GM12891 (cell line): Measurements from ENCODE around the gene TXLNG.
"Not testable (repeated sequence)": the region's sequence is repeated elsewhere in the genome, so short reads cannot be mapped to it uniquely, and the experiment has no call there.

Source experiments
- DNase-seq: peaks from one replicate; pipeline ENCODE4 v3.0.0; 2011; ENCODE audit warnings: low spot score; ENCODE audit not compliant: insufficient read length
- FAIRE-seq: peaks from 2 replicates; lab custom pipeline; 2011; peaks lifted over from hg19 to GRCh38; lab: Jason Lieb, UNC
- PAX5 ChIP-seq: IDR thresholded peaks from 2 replicates; pipeline ENCODE4 v1.6.1; 2011; ENCODE audit warnings: low read length, moderate library complexity, mild to moderate bottlenecking; ENCODE audit not compliant: insufficient read depth, severe bottlenecking
- POLR2A ChIP-seq: IDR thresholded peaks from 2 replicates; pipeline ENCODE4 v1.6.1; 2011; ENCODE audit warnings: low read depth, low read length, control low read depth
- POLR2AphosphoS5 ChIP-seq: IDR thresholded peaks from 2 replicates; pipeline ENCODE4 v1.6.1; 2011; ENCODE audit warnings: low read depth, low read length, control low read depth
- POU2F2 ChIP-seq: IDR thresholded peaks from 2 replicates; pipeline ENCODE4 v1.6.1; 2011; ENCODE audit warnings: low read depth, mild to moderate bottlenecking, control low read depth, low read length, moderate library complexity
- SPI1 ChIP-seq: IDR thresholded peaks from 2 replicates; pipeline ENCODE4 v1.6.1; 2011; ENCODE audit warnings: low read depth, low read length, control low read depth
- TAF1 ChIP-seq: IDR thresholded peaks from 2 replicates; pipeline ENCODE4 v1.6.1; 2011; ENCODE audit warnings: low read depth, low read length, control low read depth

The TXLNG gene

DNA sequence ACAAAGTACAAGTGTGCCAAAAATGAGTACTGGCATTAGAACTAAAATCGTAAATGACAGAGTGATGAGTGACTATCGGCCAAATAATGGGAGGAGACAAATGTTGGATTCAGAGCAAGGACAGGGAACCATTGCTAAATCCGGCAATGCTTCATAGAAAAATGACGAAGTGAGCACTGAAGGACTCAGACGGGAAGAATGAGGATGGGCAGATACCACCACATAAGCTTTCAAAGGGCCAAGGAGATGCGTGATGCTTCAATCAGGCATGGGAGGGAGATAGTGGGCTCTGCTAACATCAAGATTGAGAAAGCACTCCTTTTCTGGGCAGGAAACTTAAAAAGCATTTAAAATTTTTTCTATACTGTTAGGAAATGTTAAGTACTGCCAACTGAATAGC lies 62.3 kb downstream of the TXLNG start:
- no peak for TF ChIP-seq POLR2A
- TF ChIP-seq SPI1, result no peak
- TF ChIP-seq POLR2AphosphoS5, result no peak
- no peak for TF ChIP-seq TAF1
- TF ChIP-seq PAX5, result no peak
- no peak for TF ChIP-seq POU2F2
- DNase-seq (no peak), FAIRE-seq (no peak)

- FAIRE-seq (no peak), DNase-seq (no peak)
- TF ChIP-seq PAX5 (no peak), POU2F2 (no peak), SPI1 (no peak), POLR2A (no peak), POLR2AphosphoS5 (no peak), TAF1 (no peak)
These were observed 65.2 kb downstream of the TXLNG start for GRCh38 chrX:16851421-16851820.

DNA sequence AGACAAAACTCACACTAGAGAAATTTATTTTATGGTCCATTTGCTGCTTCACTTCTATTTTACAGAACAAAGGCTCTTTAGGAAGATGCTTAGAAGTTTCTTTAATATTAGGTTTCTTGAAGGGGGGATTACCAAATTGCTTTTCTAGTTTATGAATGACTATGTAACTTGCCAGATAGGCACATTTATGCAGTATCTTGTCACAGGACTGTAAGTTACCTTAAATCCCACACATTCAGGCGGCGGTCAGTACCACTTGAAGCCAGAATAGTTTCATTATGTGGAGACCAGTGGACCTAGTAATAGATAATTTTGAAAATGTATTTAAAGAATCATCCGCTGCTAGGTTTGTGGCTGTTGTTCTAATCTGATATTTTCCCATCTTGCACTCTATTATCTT lies 65.6 kb downstream of the TXLNG start:
- FAIRE-seq (no peak), DNase-seq (no peak)
- TF ChIP-seq POLR2A (no peak), POU2F2 (no peak), PAX5 (no peak), SPI1 (no peak), TAF1 (no peak), POLR2AphosphoS5 (no peak)

- TF ChIP-seq TAF1, result no peak
- no peak for TF ChIP-seq POU2F2
- no peak for TF ChIP-seq SPI1
- TF ChIP-seq POLR2A, result no peak
- no peak for TF ChIP-seq POLR2AphosphoS5
- no peak for TF ChIP-seq PAX5
- FAIRE-seq (no peak), DNase-seq (no peak)
These were observed 66.4 kb downstream of the TXLNG start for GRCh38 chrX:16852617-16853179.

- DNase-seq (no peak), FAIRE-seq (no peak)
- TF ChIP-seq TAF1 (no peak), POLR2AphosphoS5 (no peak), PAX5 (no peak), SPI1 (no peak), POLR2A (no peak), POU2F2 (no peak)
These were observed 67.3 kb downstream of the TXLNG start for GRCh38 chrX:16853537-16853936.

GRCh38 chrX:16855363-16856075 lies 69.3 kb downstream of the TXLNG start:
- DNase-seq (no peak), FAIRE-seq (peak; percentile 61)
- TF ChIP-seq PAX5 (no peak), TAF1 (no peak), POLR2AphosphoS5 (no peak), POU2F2 (no peak), SPI1 (no peak), POLR2A (no peak)

DNA sequence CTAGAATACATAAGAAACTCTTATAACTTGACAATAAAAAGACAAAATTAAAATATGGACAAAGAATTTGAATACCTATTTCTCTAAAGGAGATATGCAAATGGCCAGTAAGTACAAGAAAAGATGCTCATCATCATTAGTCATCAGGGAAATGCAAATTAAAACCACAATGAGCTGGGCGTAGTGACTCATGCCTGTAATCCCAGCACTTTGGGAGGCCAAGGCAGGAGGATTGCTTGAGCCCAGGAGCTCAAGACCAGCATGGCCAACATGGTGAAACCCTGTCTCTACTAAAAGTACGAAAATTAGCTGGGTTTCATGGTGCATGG lies 69.8 kb downstream of the TXLNG start:
- FAIRE-seq, result peak; percentile 64
- DNase-seq, result not testable (repeated sequence)
- TF ChIP-seq POU2F2, result peak; percentile 60; the same call in 1 of the 2 replicates

DNA sequence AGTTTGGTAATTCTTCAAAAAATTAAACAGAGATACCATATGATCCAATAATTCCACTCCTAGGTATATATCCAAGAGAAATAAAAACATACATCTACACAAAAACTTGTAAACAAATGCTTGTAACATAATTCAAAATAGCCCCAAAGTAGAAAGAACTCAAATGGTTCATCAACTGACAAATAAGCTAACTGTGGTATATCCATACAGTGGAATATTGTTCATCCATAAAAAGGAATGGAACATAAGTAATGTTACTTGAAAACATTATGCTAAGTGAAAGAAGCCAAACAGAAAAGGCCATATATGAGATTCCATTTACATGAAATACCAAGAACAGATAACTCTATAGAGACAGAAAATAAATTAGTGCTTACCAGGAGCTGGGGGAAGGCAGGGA lies 70.5 kb downstream of the TXLNG start:
- DNase-seq (no peak), FAIRE-seq (no peak)
- no peak for TF ChIP-seq SPI1

- no peak for DNase-seq
- peak; percentile 38 for FAIRE-seq
- TF ChIP-seq POLR2AphosphoS5 (no peak), POLR2A (no peak), SPI1 (no peak)
These were observed 76.6 kb downstream of the TXLNG start for GRCh38 chrX:16862829-16863228.

DNA sequence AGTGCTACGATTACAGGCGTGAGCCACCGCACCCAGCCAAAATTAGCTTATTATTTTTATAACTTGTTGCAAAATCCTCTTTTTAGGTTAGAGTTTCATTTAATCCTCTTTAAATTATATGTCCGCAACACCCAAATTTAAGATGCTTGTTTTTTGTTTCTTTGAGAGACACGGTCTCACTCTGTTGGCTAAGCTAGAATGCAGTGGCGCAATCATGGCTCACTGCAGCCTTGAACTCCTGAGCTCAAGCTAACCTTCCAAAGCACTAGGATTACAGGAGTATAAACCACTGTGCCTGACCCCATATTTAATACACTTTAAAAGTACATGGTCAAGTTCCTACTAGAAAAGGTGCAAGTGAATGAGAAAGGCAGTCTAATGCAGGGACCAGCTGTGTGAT lies 81.7 kb downstream of the TXLNG start:
- FAIRE-seq (no peak), DNase-seq (no peak)
- TF ChIP-seq POLR2A (no peak), POU2F2 (no peak), TAF1 (no peak), POLR2AphosphoS5 (no peak), SPI1 (no peak), PAX5 (no peak)

DNA sequence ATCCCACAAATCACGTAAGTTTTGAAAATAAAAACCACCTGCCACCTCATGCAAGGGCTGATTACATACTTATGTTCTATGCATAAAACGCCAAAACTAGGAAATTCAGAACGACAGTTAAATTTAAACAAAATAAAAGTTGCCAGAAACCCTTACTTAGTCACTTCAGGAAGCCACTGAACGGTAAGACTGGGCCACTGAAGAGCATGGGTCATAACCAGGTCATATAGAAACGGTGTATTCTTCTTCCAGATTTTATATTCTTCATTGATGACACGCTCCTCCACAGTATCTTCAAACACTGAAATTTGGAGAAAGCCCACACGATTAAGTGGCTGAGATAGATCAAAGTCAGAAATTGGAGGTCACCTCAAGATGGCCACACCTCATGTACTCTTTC lies 82.7 kb downstream of the TXLNG start:
- DNase-seq (no peak), FAIRE-seq (no peak)
- TF ChIP-seq TAF1 (no peak), POLR2A (no peak), POLR2AphosphoS5 (no peak), PAX5 (no peak), SPI1 (no peak), POU2F2 (no peak)
